Mesenchymal stem cell (in vitro differentiated cells and primary cell): Measurements from ENCODE around the gene HDAC1.
A peak's percentile ranks its signal among the peaks of the same experiment; 100 is the strongest.

ENCODE experiments used
- DNase-seq: peaks from one replicate; pipeline ENCODE4 v3.0.0-alpha.2; 2013
- H2AFZ ChIP-seq: one replicate; pipeline ENCODE4 v1.6.1; 2013; ENCODE audit warnings: low read depth, mild to moderate bottlenecking, control low read depth, inconsistent platforms, low read length, moderate library complexity
- H2AK5ac ChIP-seq: 2 replicates; pipeline ENCODE4 v1.6.1; 2013; ENCODE audit warnings: low read length, moderate library complexity, mild to moderate bottlenecking, inconsistent platforms; ENCODE audit not compliant: severe bottlenecking
- H2BK120ac ChIP-seq: one replicate; pipeline ENCODE4 v1.6.1; 2013; ENCODE audit warnings: low read depth, mild to moderate bottlenecking, inconsistent platforms, low read length, moderate library complexity
- H2BK12ac ChIP-seq, 2 experiments: one replicate each; pipeline ENCODE4 v1.6.1; 2013; ENCODE audit warnings: inconsistent platforms in 2 of 2, low read length in 2 of 2, mild to moderate bottlenecking in 2 of 2, moderate library complexity in 2 of 2, control low read depth in 1 of 2
- H2BK15ac ChIP-seq: one replicate; pipeline ENCODE4 v1.6.1; 2013; ENCODE audit warnings: mild to moderate bottlenecking, low read depth, inconsistent platforms; ENCODE audit not compliant: poor library complexity, severe bottlenecking
- H2BK5ac ChIP-seq: 2 replicates; pipeline ENCODE4 v1.6.1; 2013; ENCODE audit warnings: low read depth, mild to moderate bottlenecking, low read length, control low read depth, inconsistent platforms; ENCODE audit not compliant: poor library complexity, severe bottlenecking
- H3K14ac ChIP-seq, 2 experiments: one replicate each; pipeline ENCODE4 v1.6.1; 2013; ENCODE audit warnings: inconsistent platforms in 2 of 2, low read length in 2 of 2, control low read depth in 1 of 2, mild to moderate bottlenecking in 1 of 2, moderate library complexity in 1 of 2
- H3K18ac ChIP-seq, 2 experiments: one replicate each; pipeline ENCODE4 v1.6.1; 2013; ENCODE audit warnings: inconsistent platforms in 2 of 2, low read length in 2 of 2, control low read depth in 1 of 2, low read depth in 1 of 2, mild to moderate bottlenecking in 1 of 2
- H3K23ac ChIP-seq, 2 experiments: one replicate each; pipeline ENCODE4 v1.6.1; 2013; ENCODE audit warnings: inconsistent platforms in 2 of 2, low read length in 2 of 2, mild to moderate bottlenecking in 2 of 2, moderate library complexity in 2 of 2, control low read depth in 1 of 2
- H3K27ac ChIP-seq: 2 replicates; pipeline ENCODE4 v1.5.1; 2013; ENCODE audit warnings: mild to moderate bottlenecking, moderate library complexity, low read length, control low read depth, inconsistent platforms; ENCODE audit not compliant: poor library complexity, severe bottlenecking
- H3K27me3 ChIP-seq, 2 experiments: 2 replicates each; pipeline versions ENCODE4 v1.6.1 to v1.7.0; 2013; ENCODE audit warnings: low read length in 2 of 2, mild to moderate bottlenecking in 2 of 2, moderate library complexity in 2 of 2, control low read depth in 1 of 2, inconsistent platforms in 1 of 2; ENCODE audit not compliant: control insufficient read depth in 1 of 2, insufficient read depth in 1 of 2
- H3K36me3 ChIP-seq, 2 experiments: 2 replicates each; pipeline versions ENCODE4 v1.6.1 to v1.7.0; 2013; ENCODE audit warnings: low read length in 2 of 2, control low read depth in 1 of 2, inconsistent platforms in 1 of 2, low read depth in 1 of 2, mild to moderate bottlenecking in 1 of 2; ENCODE audit not compliant: insufficient read depth in 2 of 2, control insufficient read depth in 1 of 2
- H3K4ac ChIP-seq, 2 experiments: one replicate each; pipeline ENCODE4 v1.6.1; 2013; ENCODE audit warnings: inconsistent platforms in 2 of 2, low read length in 2 of 2, mild to moderate bottlenecking in 2 of 2, moderate library complexity in 2 of 2, control low read depth in 1 of 2, low read depth in 1 of 2
- H3K4me1 ChIP-seq: 2 replicates; pipeline ENCODE4 v1.6.1; 2013; ENCODE audit warnings: low read depth, low read length, control low read depth; ENCODE audit not compliant: control insufficient read depth, insufficient read depth
- H3K4me2 ChIP-seq: 2 replicates; pipeline ENCODE4 v1.6.1; 2013; ENCODE audit warnings: low read length, mild to moderate bottlenecking, inconsistent platforms; ENCODE audit not compliant: poor library complexity, severe bottlenecking
- H3K4me3 ChIP-seq, 2 experiments: 2 replicates each; pipeline versions ENCODE4 v1.5.1 to v1.7.0; 2013; ENCODE audit warnings: low read length in 2 of 2, mild to moderate bottlenecking in 2 of 2, control low read depth in 1 of 2, low read depth in 1 of 2; ENCODE audit not compliant: insufficient read depth in 1 of 2
- H3K79me1 ChIP-seq: replicated peaks from 2 replicates; pipeline ENCODE4 v1.6.1; 2013; ENCODE audit warnings: mild to moderate bottlenecking, control low read depth, low read length, inconsistent platforms; ENCODE audit not compliant: poor library complexity, severe bottlenecking
- H3K9ac ChIP-seq: 2 replicates; pipeline ENCODE4 v1.7.0; 2013; ENCODE audit warnings: mild to moderate bottlenecking, low read length, moderate library complexity
- H3K9me3 ChIP-seq: 2 replicates; pipeline ENCODE4 v1.7.0; 2013; ENCODE audit warnings: mild to moderate bottlenecking, low read length; ENCODE audit not compliant: control insufficient read depth
- H4K8ac ChIP-seq: one replicate; pipeline ENCODE4 v1.6.1; 2013; ENCODE audit warnings: inconsistent platforms, mild to moderate bottlenecking, low read length, moderate library complexity
- H4K91ac ChIP-seq: one replicate; pipeline ENCODE4 v1.6.1; 2013; ENCODE audit warnings: mild to moderate bottlenecking, low read length, inconsistent platforms
- WGBS: methylation state at CpG from one replicate; pipeline ENCODE4 v1.1.7; 2013; ENCODE audit warnings: mixed read lengths; 5-methylcytosine and 5-hydroxymethylcytosine counted together

Gene HDAC1

GRCh38 chr1:32318127-32318869 is 26.4 kb downstream of the HDAC1 start:
- H2BK12ac ChIP-seq = no peak overlapping the region
- DNase-seq = no peak
- 94% methylated on average over 10 of the region's 10 CpGs for WGBS
- no peak overlapping the region for H3K4me2 ChIP-seq
- H2BK120ac ChIP-seq = no peak overlapping the region
- no peak overlapping the region for H2AFZ ChIP-seq
- no peak overlapping the region for H2BK5ac ChIP-seq
- no peak overlapping the region for H2AK5ac ChIP-seq
- peaks cover 3% of the 10 kb centered on the region for H3K4me1 ChIP-seq
- no peak overlapping the region for H4K8ac ChIP-seq
- H3K9ac ChIP-seq = no peak overlapping the region
- H3K27me3 ChIP-seq = no peaks in the 10 kb centered on the region
- H3K23ac ChIP-seq = no peak overlapping the region
- H3K14ac ChIP-seq = no peak overlapping the region
- no peak overlapping the region for H3K4ac ChIP-seq
- H3K36me3 ChIP-seq = peaks cover 24 to 39% of the 10 kb centered on the region in 2 experiments
- H4K91ac ChIP-seq = no peak overlapping the region
- no peak overlapping the region for H3K4me3 ChIP-seq
- peaks cover 23% of the 10 kb centered on the region for H3K79me1 ChIP-seq
- no peak overlapping the region for H3K18ac ChIP-seq
- no peak overlapping the region for H2BK15ac ChIP-seq
- H3K9me3 ChIP-seq = no peaks in the 10 kb centered on the region
- H3K27ac ChIP-seq = no peak overlapping the region

DNA sequence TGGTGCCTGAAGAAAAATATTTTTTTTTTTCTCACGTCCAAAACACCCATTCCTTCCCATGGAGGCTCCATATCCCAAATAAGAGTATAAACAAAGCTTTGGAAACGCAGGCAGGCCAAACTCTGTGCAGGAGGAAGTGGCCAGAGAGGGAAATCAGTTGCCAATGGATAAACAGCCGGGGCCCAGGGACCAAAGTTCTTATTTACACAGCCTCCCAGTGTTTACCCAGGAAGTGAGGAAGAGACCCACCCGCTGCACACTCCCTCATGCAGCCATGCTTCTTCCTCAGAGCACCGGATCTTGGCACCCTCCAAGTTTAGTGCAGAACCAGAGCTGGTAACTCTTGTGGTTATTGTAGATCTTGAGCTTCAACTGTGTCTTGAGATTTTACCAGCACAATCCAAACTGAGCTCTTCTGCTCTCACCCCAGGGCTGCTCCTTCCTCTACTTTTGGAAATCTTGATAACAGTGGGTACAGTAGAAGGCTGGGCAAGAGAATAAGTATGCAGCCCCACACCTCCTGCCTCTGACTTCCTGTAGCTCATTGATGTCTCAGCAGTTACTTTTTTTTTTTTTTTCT is 29.9 kb downstream of the HDAC1 start:
- peaks cover 30% of the 10 kb centered on the region for H3K79me1 ChIP-seq
- no peaks in the 10 kb centered on the region for H3K27me3 ChIP-seq
- peak overlapping the region; percentile 13 for H3K27ac ChIP-seq
- H3K18ac ChIP-seq = no peak overlapping the region
- no peak overlapping the region for H2AFZ ChIP-seq
- no peak overlapping the region for H2BK5ac ChIP-seq
- no peak overlapping the region for H2BK15ac ChIP-seq
- peak overlapping the region; percentile 62 for H4K8ac ChIP-seq
- H3K4ac ChIP-seq = no peak overlapping the region
- no peak overlapping the region for H3K4me3 ChIP-seq
- no peaks in the 10 kb centered on the region for H3K9me3 ChIP-seq
- H3K23ac ChIP-seq = no peak overlapping the region
- no peak overlapping the region for H4K91ac ChIP-seq
- no peak overlapping the region for H2BK12ac ChIP-seq
- H3K9ac ChIP-seq = no peak overlapping the region
- peaks cover 3% of the 10 kb centered on the region for H3K4me1 ChIP-seq
- no peak overlapping the region for H3K4me2 ChIP-seq
- no peak for DNase-seq
- WGBS = 74% methylated on average over 3 of the region's 5 CpGs
- H3K14ac ChIP-seq = no peak overlapping the region
- H2AK5ac ChIP-seq = no peak overlapping the region
- H3K36me3 ChIP-seq = peaks cover 32 to 44% of the 10 kb centered on the region in 2 experiments
- no peak overlapping the region for H2BK120ac ChIP-seq

- no peak overlapping the region for H3K14ac ChIP-seq
- H4K91ac ChIP-seq = no peak overlapping the region
- DNase-seq = no peak
- no peak overlapping the region for H3K9ac ChIP-seq
- H3K4me1 ChIP-seq = peaks cover 3% of the 10 kb centered on the region
- no peak overlapping the region for H3K18ac ChIP-seq
- no peak overlapping the region for H3K4ac ChIP-seq
- no peak overlapping the region for H2AFZ ChIP-seq
- H3K9me3 ChIP-seq = no peaks in the 10 kb centered on the region
- no peak overlapping the region for H2BK120ac ChIP-seq
- H2BK12ac ChIP-seq = no peak overlapping the region
- H3K36me3 ChIP-seq = peaks cover 61 to 72% of the 10 kb centered on the region in 2 experiments
- H2AK5ac ChIP-seq = no peak overlapping the region
- over 99% methylated on average over 11 of the region's 11 CpGs for WGBS
- H2BK5ac ChIP-seq = no peak overlapping the region
- no peak overlapping the region for H3K23ac ChIP-seq
- no peak overlapping the region for H3K27ac ChIP-seq
- no peak overlapping the region for H3K4me2 ChIP-seq
- no peaks in the 10 kb centered on the region for H3K27me3 ChIP-seq
- H3K79me1 ChIP-seq = peaks cover 22% of the 10 kb centered on the region
- no peak overlapping the region for H4K8ac ChIP-seq
- H2BK15ac ChIP-seq = no peak overlapping the region
- no peak overlapping the region for H3K4me3 ChIP-seq
Measured at GRCh38 chr1:32327204-32327603, 35.3 kb downstream of the HDAC1 start.

- H3K18ac ChIP-seq = no peak overlapping the region
- H3K27me3 ChIP-seq = no peaks in the 10 kb centered on the region
- peak overlapping the region; percentile 21 for H2BK15ac ChIP-seq
- no peak overlapping the region for H3K4me2 ChIP-seq
- no peak overlapping the region for H3K23ac ChIP-seq
- DNase-seq = no peak
- H3K4me3 ChIP-seq = no peak overlapping the region
- no peak overlapping the region for H3K9ac ChIP-seq
- no peak overlapping the region for H2AFZ ChIP-seq
- H3K9me3 ChIP-seq = no peaks in the 10 kb centered on the region
- WGBS = 98% methylated on average over 3 of the region's 4 CpGs
- no peak overlapping the region for H2BK120ac ChIP-seq
- no peak overlapping the region for H3K4ac ChIP-seq
- no peak overlapping the region for H3K14ac ChIP-seq
- H2BK12ac ChIP-seq = no peak overlapping the region
- no peak overlapping the region for H2AK5ac ChIP-seq
- H2BK5ac ChIP-seq = no peak overlapping the region
- no peak overlapping the region for H3K27ac ChIP-seq
- no peak overlapping the region for H4K8ac ChIP-seq
- peaks cover 8% of the 10 kb centered on the region for H3K79me1 ChIP-seq
- H3K4me1 ChIP-seq = peaks cover 19% of the 10 kb centered on the region
- peaks cover 68 to 87% of the 10 kb centered on the region in 2 experiments for H3K36me3 ChIP-seq
- H4K91ac ChIP-seq = no peak overlapping the region
Measured at GRCh38 chr1:32329931-32330466, 38.1 kb downstream of the HDAC1 start.
